GM21576 (cell line): ENCODE data around the gene MEST.
"Not testable (repeated sequence)": the region's sequence is repeated elsewhere in the genome, so short reads cannot be mapped to it uniquely, and the experiment has no call there.

Source experiments
- ATAC-seq: cut with Tn5 transposase; IDR thresholded peaks from one replicate; pipeline ENCODE4 v1.9.1; 2021; ENCODE audit warnings: mild to moderate bottlenecking, moderate library complexity; ENCODE audit not compliant: unreplicated experiment

The MEST gene

GRCh38 chr7:130521258-130521951, 29.5 kb downstream of the MEST start:
- ATAC-seq, result no peak

DNA sequence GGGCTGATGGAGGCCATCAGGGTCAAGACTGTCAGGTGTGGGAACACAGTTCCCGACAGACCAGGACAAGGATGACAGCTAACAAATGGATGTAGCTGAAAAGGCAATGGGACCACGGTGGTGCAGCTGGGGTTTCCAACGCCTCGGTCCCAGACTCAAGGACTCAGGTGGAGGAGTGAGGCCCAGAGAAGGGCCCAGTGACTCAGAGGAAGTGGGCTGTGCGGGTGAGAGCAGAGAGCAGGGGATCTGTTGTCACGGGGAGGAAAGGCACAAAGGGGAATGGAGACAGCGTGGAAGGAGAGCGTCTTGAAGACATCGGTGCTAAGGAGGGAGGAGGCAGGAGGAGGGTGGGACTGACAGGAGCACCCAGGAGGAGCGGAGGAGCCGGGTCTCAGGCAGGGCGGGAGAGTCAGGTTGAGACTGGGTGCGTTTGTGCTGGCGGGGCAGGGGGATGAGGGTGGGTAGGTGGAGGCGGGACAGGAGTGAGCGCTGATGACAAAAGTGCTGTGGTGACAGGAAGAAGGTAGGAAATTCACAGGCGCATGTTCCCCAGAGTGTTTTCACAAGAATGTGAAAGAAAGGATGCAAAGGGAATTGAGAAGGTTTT, 31.7 kb downstream of the MEST start:
- ATAC-seq, result not testable (repeated sequence)

DNA sequence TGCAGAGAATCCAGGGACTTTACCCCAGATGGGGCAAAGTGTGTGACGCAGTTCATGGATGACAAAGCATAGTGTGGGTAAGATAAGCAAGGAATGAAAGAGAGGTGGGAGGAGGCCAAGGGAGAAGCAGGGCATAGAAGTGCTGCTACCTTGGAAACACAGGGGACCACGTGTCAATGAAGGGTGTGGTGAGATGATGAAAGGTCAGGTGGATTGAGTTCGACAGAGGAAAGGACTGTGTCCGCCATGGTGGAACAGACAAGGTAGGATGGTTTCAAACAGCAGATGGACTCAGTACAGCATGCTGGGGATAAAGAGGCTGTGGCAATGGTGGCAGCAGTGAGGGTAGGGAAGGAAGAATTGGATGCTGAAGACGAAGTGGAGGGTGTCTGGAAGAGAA, 32.7 kb downstream of the MEST start:
- no peak for ATAC-seq

- ATAC-seq, result not testable (repeated sequence)
Measured at GRCh38 chr7:130527752-130528355, 36.0 kb downstream of the MEST start.

DNA sequence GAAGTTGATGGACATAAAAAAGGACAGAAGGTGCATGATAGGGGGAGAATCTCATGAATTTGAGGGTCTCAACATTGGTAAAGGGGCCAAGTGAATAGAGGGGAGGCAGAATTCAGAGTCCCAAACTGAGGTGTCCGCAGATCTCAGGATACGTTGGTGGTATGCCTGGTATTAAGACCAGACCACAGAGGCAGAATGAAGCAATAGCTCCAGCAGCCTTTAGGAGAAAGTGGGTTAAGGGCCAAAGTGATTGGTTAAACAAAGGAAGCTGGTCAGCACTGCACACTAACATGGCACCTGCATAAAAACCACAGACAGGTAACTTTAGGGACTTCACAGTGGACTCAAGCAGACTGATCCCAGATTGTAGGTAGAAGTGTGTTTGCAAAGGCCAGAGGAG, 37.5 kb downstream of the MEST start:
- ATAC-seq, result no peak

GRCh38 chr7:130537894-130538293, 46.0 kb downstream of the MEST start:
- ATAC-seq, result not testable (repeated sequence)

- not testable (repeated sequence) for ATAC-seq
Measured at GRCh38 chr7:130541287-130541686, 49.4 kb downstream of the MEST start.

GRCh38 chr7:130542297-130542696, 50.4 kb downstream of the MEST start:
- not testable (repeated sequence) for ATAC-seq

- no peak for ATAC-seq
Measured at GRCh38 chr7:130543487-130544010, 51.7 kb downstream of the MEST start.

DNA sequence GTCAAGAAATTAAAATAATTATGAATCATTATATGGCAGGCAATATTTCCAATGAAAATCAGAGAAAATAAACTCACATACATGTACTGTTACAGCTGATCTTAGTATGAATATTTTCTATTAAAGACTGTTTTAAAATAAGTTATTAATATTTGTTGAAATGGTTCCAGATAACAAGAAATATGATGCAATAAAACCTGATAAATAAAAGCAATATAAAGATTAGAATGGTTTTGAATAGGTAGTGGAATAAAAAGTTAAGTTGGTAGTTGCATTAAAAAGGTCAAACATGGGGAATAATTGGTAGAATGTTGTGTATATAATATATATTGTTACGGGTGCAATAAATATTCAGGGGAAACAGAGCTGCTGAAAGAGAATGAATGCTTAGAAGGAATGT, 52.5 kb downstream of the MEST start:
- ATAC-seq, result no peak

DNA sequence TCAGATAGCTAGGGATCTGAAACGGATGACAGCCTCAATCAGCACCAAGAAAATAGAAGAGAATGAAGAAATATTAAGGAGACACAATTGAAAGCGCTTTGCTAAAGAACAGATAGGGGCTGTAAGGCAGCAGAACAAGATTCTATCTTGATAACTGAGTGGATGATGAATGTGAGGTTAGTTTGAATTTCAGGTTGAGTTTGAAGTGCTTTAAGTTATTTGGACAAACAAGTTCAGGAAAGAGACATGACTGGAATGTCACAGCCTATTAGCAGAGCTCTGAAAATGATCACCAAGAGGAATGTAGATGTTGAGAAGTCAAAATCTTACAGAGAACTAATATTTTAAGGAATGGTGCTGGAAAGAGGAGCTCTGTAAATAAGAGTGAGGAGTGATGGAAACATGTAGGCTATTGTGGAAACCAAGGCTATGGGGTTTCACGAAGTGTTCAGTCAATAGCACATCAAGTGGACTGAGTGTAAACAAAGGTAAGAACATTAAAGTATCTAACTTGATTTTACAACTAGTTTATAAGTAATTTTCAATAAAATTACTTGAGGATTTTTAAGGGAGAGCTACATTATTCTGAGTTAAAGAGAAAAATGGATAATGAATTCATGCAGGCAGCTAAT, 61.6 kb downstream of the MEST start:
- no peak for ATAC-seq

- no peak for ATAC-seq
Measured at GRCh38 chr7:130554481-130554880, 62.6 kb downstream of the MEST start.
